ENCODE measurements around the gene OVOL2. TPM values are rescaled to one million over a fixed set of nuclear protein-coding genes. Genes with fewer than 3 reads are reported as not detected.

OVOL2 gene
- total RNA-seq, 1 donor from 2014 or later, result not detected

DNA sequence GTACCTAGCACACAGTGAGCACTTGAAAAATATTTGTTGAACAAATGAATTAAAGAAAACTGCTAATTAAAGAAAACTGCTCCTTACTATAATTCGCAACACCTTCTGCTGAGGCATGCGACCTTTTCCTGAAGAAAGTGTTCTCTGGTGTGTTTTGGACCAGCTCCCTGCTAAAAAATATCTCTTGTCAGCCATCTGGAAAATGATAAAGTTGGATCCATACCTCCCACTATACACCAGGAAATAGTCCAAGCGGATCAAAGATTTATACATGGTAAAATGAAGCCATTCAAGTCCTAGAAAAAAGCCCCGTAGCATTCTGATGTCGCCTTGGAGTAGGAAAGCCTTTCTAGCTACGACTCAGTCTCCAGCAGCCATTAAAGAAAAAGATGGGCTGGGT, 43.3 kb downstream of the OVOL2 start:
- TF ChIP-seq, protein P1, sequence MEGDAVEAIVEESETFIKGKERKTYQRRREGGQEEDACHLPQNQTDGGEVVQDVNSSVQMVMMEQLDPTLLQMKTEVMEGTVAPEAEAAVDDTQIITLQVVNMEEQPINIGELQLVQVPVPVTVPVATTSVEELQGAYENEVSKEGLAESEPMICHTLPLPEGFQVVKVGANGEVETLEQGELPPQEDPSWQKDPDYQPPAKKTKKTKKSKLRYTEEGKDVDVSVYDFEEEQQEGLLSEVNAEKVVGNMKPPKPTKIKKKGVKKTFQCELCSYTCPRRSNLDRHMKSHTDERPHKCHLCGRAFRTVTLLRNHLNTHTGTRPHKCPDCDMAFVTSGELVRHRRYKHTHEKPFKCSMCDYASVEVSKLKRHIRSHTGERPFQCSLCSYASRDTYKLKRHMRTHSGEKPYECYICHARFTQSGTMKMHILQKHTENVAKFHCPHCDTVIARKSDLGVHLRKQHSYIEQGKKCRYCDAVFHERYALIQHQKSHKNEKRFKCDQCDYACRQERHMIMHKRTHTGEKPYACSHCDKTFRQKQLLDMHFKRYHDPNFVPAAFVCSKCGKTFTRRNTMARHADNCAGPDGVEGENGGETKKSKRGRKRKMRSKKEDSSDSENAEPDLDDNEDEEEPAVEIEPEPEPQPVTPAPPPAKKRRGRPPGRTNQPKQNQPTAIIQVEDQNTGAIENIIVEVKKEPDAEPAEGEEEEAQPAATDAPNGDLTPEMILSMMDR (IDR thresholded peaks at IDR 0.05), result no peak
- no peaks in the 10 kb centered on the region for H3K9me3 Mint-ChIP-seq
- intact Hi-C loops (cut with micrococcal nuclease), result no loop called here
- no peaks in the 10 kb centered on the region for H3K27me3 Mint-ChIP-seq
- no peaks in the 10 kb centered on the region for H3K36me3 Mint-ChIP-seq (ENCODE audit: low read depth)
- ATAC-seq (ENCODE audit: low read depth), result no peak
- peaks cover 3% of the 10 kb centered on the region for H3K4me1 Mint-ChIP-seq
- H3K27ac Mint-ChIP-seq, result no peak overlapping the region
- no peak overlapping the region for H3K4me3 Mint-ChIP-seq
- DNase-seq, result no peak
- ChIA-PET CTCF (no interaction called here), POLR2A (no interaction called here)

DNA sequence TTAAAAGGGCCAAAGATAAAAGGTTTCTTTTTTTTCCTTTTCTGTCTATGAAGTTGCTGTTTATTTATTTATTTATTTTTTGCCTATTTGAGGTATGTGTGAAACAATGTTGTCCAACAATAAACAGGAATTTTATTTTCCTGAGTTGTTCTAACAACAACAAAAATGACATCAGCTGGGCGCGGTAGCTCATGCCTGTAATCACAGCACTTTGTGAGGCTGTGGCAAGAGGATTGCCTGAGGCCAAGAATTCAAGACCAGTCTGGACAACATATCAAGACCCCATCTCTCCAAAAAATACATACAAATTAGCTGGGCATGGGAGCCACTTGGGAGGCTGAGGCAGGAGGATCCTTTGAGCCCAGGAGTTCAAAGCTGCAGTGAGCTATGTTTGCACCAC, 44.8 kb downstream of the OVOL2 start:
- Mint-ChIP-seq H3K36me3 (ENCODE audit: low read depth) (no peaks in the 10 kb centered on the region), H3K9me3 (no peaks in the 10 kb centered on the region), H3K27me3 (no peaks in the 10 kb centered on the region), H3K27ac (no peak overlapping the region), H3K4me1 (no peaks in the 10 kb centered on the region), H3K4me3 (no peak overlapping the region)
- DNase-seq, result no peak
- POLR2A ChIA-PET, result no interaction called here
- intact Hi-C loops (cut with micrococcal nuclease), result no loop called here
- ATAC-seq (ENCODE audit: low read depth), result no peak
- TF ChIP-seq, protein P1 (IDR thresholded peaks at IDR 0.05), result no peak
- CTCF ChIA-PET, result interaction anchor here (0.6 to 1.1 kb wide), 2 partner anchors 14 to 1412 kb away, joined by 3 to 6 read pairs; no protein-coding TSS in a partner anchor

GRCh38 chr20:18011951-18012645, 45.6 kb downstream of the OVOL2 start:
- H3K4me1 Mint-ChIP-seq, result no peaks in the 10 kb centered on the region
- CTCF ChIA-PET, result no interaction called here
- H3K36me3 Mint-ChIP-seq (ENCODE audit: low read depth), result no peaks in the 10 kb centered on the region
- ATAC-seq (ENCODE audit: low read depth), result no peak
- no peaks in the 10 kb centered on the region for H3K27me3 Mint-ChIP-seq
- no peak overlapping the region for H3K4me3 Mint-ChIP-seq
- intact Hi-C loops (cut with micrococcal nuclease), result no loop called here
- no peak for DNase-seq
- TF ChIP-seq, protein P1 (IDR thresholded peaks at IDR 0.05), result no peak
- H3K27ac Mint-ChIP-seq, result no peak overlapping the region
- POLR2A ChIA-PET, result no interaction called here
- H3K9me3 Mint-ChIP-seq, result no peaks in the 10 kb centered on the region

- Mint-ChIP-seq H3K9me3 (no peaks in the 10 kb centered on the region), H3K4me3 (no peak overlapping the region), H3K27ac (no peak overlapping the region), H3K27me3 (no peaks in the 10 kb centered on the region), H3K36me3 (ENCODE audit: low read depth) (no peaks in the 10 kb centered on the region), H3K4me1 (no peaks in the 10 kb centered on the region)
- DNase-seq, result no peak
- intact Hi-C loops (cut with micrococcal nuclease), result no loop called here
- TF ChIP-seq, protein P1 (IDR thresholded peaks at IDR 0.05), result no peak
- ChIA-PET POLR2A (no interaction called here), CTCF (no interaction called here)
- no peak for ATAC-seq (ENCODE audit: low read depth)
Observed at GRCh38 chr20:18011482-18011881, 46.2 kb downstream of the OVOL2 start.

GRCh38 chr20:18009116-18009515, 48.6 kb downstream of the OVOL2 start:
- TF ChIP-seq, protein P1 (IDR thresholded peaks at IDR 0.05), result no peak
- Mint-ChIP-seq H3K4me1 (peaks cover 21% of the 10 kb centered on the region), H3K4me3 (no peak overlapping the region), H3K36me3 (ENCODE audit: low read depth) (no peaks in the 10 kb centered on the region), H3K27ac (no peak overlapping the region), H3K9me3 (no peaks in the 10 kb centered on the region), H3K27me3 (no peaks in the 10 kb centered on the region)
- ATAC-seq (ENCODE audit: low read depth) (no peak), DNase-seq (no peak)
- intact Hi-C loops (cut with micrococcal nuclease), result no loop called here
- POLR2A ChIA-PET, result no interaction called here
- CTCF ChIA-PET, result no interaction called here
